Trophoblast cell (in vitro differentiated cells and primary cell): ENCODE data around the gene SPOP.

Experiments
- DNase-seq, 2 donors: peaks; one replicate each; pipeline ENCODE4 v3.0.0-alpha.2; 2016
- H2AFZ ChIP-seq: 2 replicates; pipeline ENCODE4 v1.6.1; 2013; ENCODE audit warnings: low read length, moderate library complexity, mild to moderate bottlenecking; ENCODE audit not compliant: insufficient read depth, poor library complexity
- H2AK5ac ChIP-seq: 2 replicates; pipeline ENCODE4 v1.6.1; 2013; ENCODE audit warnings: mild to moderate bottlenecking, low read length
- H2BK120ac ChIP-seq: 2 replicates; pipeline ENCODE4 v1.6.1; 2013; ENCODE audit warnings: low read length, mild to moderate bottlenecking, moderate library complexity; ENCODE audit not compliant: insufficient read depth, poor library complexity
- H2BK12ac ChIP-seq: 2 replicates; pipeline ENCODE4 v1.6.1; 2013; ENCODE audit warnings: mild to moderate bottlenecking, low read length, moderate library complexity
- H2BK5ac ChIP-seq: 2 replicates; pipeline ENCODE4 v1.6.1; 2013; ENCODE audit warnings: low read length, low read depth, moderate library complexity, mild to moderate bottlenecking; ENCODE audit not compliant: poor library complexity
- H3K14ac ChIP-seq: 2 replicates; pipeline ENCODE4 v1.6.1; 2013; ENCODE audit warnings: mild to moderate bottlenecking, low read length
- H3K18ac ChIP-seq: 2 replicates; pipeline ENCODE4 v1.6.1; 2013; ENCODE audit warnings: mild to moderate bottlenecking, low read length
- H3K23ac ChIP-seq: 2 replicates; pipeline ENCODE4 v1.6.1; 2013; ENCODE audit warnings: low read length
- H3K27ac ChIP-seq: 2 replicates; pipeline ENCODE4 v1.5.1; 2013; ENCODE audit warnings: low read depth, mild to moderate bottlenecking, inconsistent platforms, low read length, moderate library complexity
- H3K27me3 ChIP-seq: 2 replicates; pipeline ENCODE4 v1.6.1; 2013; ENCODE audit warnings: inconsistent platforms, mild to moderate bottlenecking, low read length, moderate library complexity; ENCODE audit not compliant: insufficient read depth
- H3K36me3 ChIP-seq, 2 experiments: 1 replicate in 1 of 2; 2 replicates in 1 of 2; pipeline ENCODE4 v1.6.1; 2013; ENCODE audit warnings: low read length in 2 of 2, mild to moderate bottlenecking in 2 of 2, moderate library complexity in 1 of 2; ENCODE audit not compliant: insufficient read depth in 2 of 2, control insufficient read depth in 1 of 2
- H3K4ac ChIP-seq: 2 replicates; pipeline ENCODE4 v1.6.1; 2013; ENCODE audit warnings: low read depth, mild to moderate bottlenecking, low read length, moderate library complexity
- H3K4me1 ChIP-seq, 2 experiments: 1 replicate in 1 of 2; 2 replicates in 1 of 2; pipeline ENCODE4 v1.6.1; 2013; ENCODE audit warnings: low read length in 2 of 2, mild to moderate bottlenecking in 2 of 2, moderate library complexity in 1 of 2; ENCODE audit not compliant: insufficient read depth in 2 of 2, control insufficient read depth in 1 of 2
- H3K4me2 ChIP-seq: 2 replicates; pipeline ENCODE4 v1.6.1; 2013; ENCODE audit warnings: inconsistent platforms, mild to moderate bottlenecking, low read length, moderate library complexity
- H3K4me3 ChIP-seq: 2 replicates; pipeline ENCODE4 v1.5.1; 2013; ENCODE audit warnings: mild to moderate bottlenecking, low read depth, low read length, inconsistent platforms
- H3K79me1 ChIP-seq: one replicate; pipeline ENCODE4 v1.6.1; 2013; ENCODE audit warnings: low read length
- H3K79me2 ChIP-seq: 2 replicates; pipeline ENCODE4 v1.6.1; 2013; ENCODE audit warnings: low read length, mild to moderate bottlenecking; ENCODE audit not compliant: control insufficient read depth, insufficient read depth, poor library complexity
- H3K9ac ChIP-seq: 2 replicates; pipeline ENCODE4 v1.6.1; 2013; ENCODE audit warnings: mild to moderate bottlenecking, low read length
- H3K9me3 ChIP-seq: 2 replicates; pipeline ENCODE4 v1.6.1; 2013; ENCODE audit warnings: low read depth, mild to moderate bottlenecking, control low read depth, inconsistent platforms, low read length; ENCODE audit not compliant: insufficient read depth
- H4K12ac ChIP-seq: 2 replicates; pipeline ENCODE4 v1.6.1; 2013; ENCODE audit warnings: low read depth, mild to moderate bottlenecking, low read length, moderate library complexity
- H4K8ac ChIP-seq: 2 replicates; pipeline ENCODE4 v1.6.1; 2013; ENCODE audit warnings: low read depth, mild to moderate bottlenecking, low read length, moderate library complexity
- H4K91ac ChIP-seq: one replicate; pipeline ENCODE4 v1.6.1; 2013; ENCODE audit warnings: low read depth, mild to moderate bottlenecking, low read length, moderate library complexity
- WGBS: extraction: QIAGEN DNeasy Blood & Tissue Kit; methylation state at CpG from one replicate; pipeline ENCODE4 v1.1.7; 2013; ENCODE audit warnings: missing lambda C conversion rate; ENCODE audit not compliant: insufficient read length, insufficient coverage; ENCODE audit errors: extremely low coverage; 5-methylcytosine and 5-hydroxymethylcytosine counted together

The SPOP gene

DNA sequence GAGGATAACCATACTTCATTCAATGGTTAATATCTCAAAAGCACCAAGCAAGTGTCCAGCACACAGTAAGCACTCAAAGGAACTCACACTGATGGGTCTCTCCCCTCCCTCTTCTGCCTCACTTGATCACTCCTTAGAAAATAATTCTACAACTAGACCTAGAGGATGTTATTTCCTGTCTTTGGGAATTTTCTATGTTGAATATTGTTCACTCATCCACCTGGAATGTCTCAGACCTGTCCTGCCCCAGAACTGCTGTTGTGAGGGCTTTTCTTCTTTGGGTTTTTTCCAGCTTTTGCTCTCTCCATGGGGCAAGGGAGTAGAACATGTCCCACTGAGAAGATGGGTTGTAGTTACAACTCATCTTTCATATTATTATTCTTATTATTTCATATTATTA lies 76.9 kb downstream of the SPOP start:
- H4K91ac ChIP-seq, result no peak overlapping the region
- no peak overlapping the region for H2BK120ac ChIP-seq
- H3K79me1 ChIP-seq, result no peaks in the 10 kb centered on the region
- no peak overlapping the region for H3K4ac ChIP-seq
- no peak overlapping the region for H3K18ac ChIP-seq
- no peak overlapping the region for H2BK12ac ChIP-seq
- H3K36me3 ChIP-seq, result peaks cover 8 to 10% of the 10 kb centered on the region in 2 experiments
- no peaks in the 10 kb centered on the region for H3K27me3 ChIP-seq
- H4K12ac ChIP-seq, result no peak overlapping the region
- H3K14ac ChIP-seq, result no peak overlapping the region
- no peaks in the 10 kb centered on the region for H3K79me2 ChIP-seq
- H4K8ac ChIP-seq, result no peak overlapping the region
- no peak overlapping the region for H3K23ac ChIP-seq
- no peak overlapping the region for H3K27ac ChIP-seq
- no peak overlapping the region for H2AK5ac ChIP-seq
- peaks cover 4 to 5% of the 10 kb centered on the region in 2 experiments for H3K4me1 ChIP-seq
- no peak overlapping the region for H3K4me2 ChIP-seq
- no peaks in the 10 kb centered on the region for H3K9me3 ChIP-seq
- no peak overlapping the region for H2AFZ ChIP-seq
- no peak overlapping the region for H2BK5ac ChIP-seq
- no peak overlapping the region for H3K9ac ChIP-seq
- DNase-seq, result no peak
- no peak overlapping the region for H3K4me3 ChIP-seq

DNA sequence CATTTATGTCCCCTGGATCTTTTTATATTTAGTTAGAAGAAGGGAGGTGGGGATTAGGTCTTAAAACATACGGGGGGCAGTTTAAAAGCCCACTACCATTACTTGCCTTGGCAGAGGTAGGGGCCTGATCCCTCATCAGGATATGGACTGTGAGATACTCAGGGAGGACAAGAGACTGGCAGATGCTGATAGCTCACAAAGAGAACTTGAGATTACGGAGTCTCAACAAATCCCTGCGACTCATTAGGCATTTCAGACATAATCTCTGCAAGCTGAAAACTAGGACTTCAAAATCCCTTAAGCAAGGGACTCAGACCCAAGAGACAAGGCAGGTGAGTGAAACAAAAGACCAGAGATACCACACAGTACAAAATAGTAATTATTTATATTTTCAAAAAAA lies 79.0 kb downstream of the SPOP start:
- no peak overlapping the region for H3K14ac ChIP-seq
- no peak overlapping the region for H3K27ac ChIP-seq
- no peak overlapping the region for H3K4me2 ChIP-seq
- H4K8ac ChIP-seq, result no peak overlapping the region
- H4K12ac ChIP-seq, result no peak overlapping the region
- no peak overlapping the region for H3K18ac ChIP-seq
- no peak overlapping the region for H2BK12ac ChIP-seq
- H3K4ac ChIP-seq, result no peak overlapping the region
- DNase-seq, result no peak
- H3K79me1 ChIP-seq, result no peaks in the 10 kb centered on the region
- no peak overlapping the region for H3K23ac ChIP-seq
- H3K79me2 ChIP-seq, result no peaks in the 10 kb centered on the region
- WGBS, result no CpG with 5 or more reads among the region's 3 CpGs
- peaks cover 8 to 10% of the 10 kb centered on the region in 2 experiments for H3K36me3 ChIP-seq
- no peaks in the 10 kb centered on the region for H3K9me3 ChIP-seq
- no peak overlapping the region for H2BK5ac ChIP-seq
- H4K91ac ChIP-seq, result no peak overlapping the region
- no peak overlapping the region for H2AFZ ChIP-seq
- no peak overlapping the region for H2BK120ac ChIP-seq
- no peak overlapping the region for H3K4me3 ChIP-seq
- no peak overlapping the region for H2AK5ac ChIP-seq
- H3K27me3 ChIP-seq, result no peaks in the 10 kb centered on the region
- H3K9ac ChIP-seq, result no peak overlapping the region
- H3K4me1 ChIP-seq, result peaks cover 4 to 5% of the 10 kb centered on the region in 2 experiments

DNA sequence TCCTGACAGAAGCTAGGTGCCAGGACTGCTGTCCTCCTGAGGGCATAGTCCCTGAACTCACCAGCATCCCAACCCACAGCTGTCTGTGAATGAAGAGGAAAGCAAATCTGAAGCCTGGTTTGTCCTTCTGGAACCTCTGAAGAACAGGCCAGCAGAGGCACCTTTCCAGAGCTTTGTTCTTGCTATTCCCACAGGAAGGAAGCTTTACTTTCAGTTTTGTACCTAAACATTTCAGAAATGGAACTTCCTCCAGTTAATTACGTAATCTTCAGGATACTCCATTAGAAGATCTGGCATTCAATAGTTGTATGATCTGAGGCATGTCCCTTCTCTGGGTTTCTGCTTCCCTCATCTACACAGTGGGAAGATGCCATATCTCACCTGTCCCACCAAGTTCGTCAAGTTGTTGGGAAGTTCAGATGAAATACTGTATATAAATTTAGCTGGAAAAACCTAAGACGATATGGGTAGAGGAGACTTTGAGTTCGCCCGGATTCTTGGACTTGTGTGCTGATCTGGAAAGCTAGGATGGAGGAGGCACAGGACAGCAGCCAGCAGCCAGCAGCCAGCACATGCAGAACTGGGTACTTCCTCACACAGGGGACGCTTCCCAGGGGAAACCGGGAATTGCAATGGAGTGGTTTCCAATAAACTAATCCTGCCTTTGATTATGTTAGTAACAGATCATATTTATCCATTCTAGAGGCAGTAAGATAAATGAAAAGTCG lies 79.8 kb downstream of the SPOP start:
- Histone ChIP-seq H2AK5ac (no peak overlapping the region), H3K9me3 (no peaks in the 10 kb centered on the region), H4K8ac (no peak overlapping the region), H2BK120ac (no peak overlapping the region), H3K4me1 (peaks cover 4 to 5% of the 10 kb centered on the region in 2 experiments), H3K4ac (no peak overlapping the region), H3K36me3 (peaks cover 8 to 10% of the 10 kb centered on the region in 2 experiments), H4K91ac (no peak overlapping the region), H3K79me1 (no peaks in the 10 kb centered on the region), H3K4me3 (no peak overlapping the region), H3K27ac (no peak overlapping the region), H3K14ac (no peak overlapping the region), H2AFZ (no peak overlapping the region), H3K18ac (no peak overlapping the region), H3K9ac (no peak overlapping the region), H3K79me2 (no peaks in the 10 kb centered on the region), H3K4me2 (no peak overlapping the region), H4K12ac (no peak overlapping the region), H3K23ac (no peak overlapping the region), H3K27me3 (no peaks in the 10 kb centered on the region), H2BK12ac (no peak overlapping the region), H2BK5ac (no peak overlapping the region)
- DNase-seq, result no peak
- WGBS, result no CpG with 5 or more reads among the region's 8 CpGs

DNA sequence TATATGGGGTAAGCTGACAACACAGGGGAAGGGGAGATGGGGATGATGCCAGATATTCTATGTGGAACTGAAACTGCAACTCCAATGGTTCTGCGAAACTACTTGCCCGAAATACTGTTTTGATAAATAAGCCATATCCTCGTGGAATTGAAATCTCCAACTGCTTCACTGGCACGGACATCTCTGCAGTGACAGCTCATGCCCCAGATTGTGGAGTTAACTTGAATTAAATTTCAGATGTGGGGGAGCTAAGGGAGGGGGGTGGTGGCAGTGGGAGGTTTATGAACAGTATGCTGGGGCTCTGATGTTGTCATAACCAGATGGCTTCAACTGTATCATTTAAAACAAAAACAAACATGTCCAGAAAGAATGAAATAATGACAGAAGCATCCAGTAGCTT lies 80.5 kb downstream of the SPOP start:
- Histone ChIP-seq H3K18ac (no peak overlapping the region), H3K79me1 (no peaks in the 10 kb centered on the region), H2BK120ac (no peak overlapping the region), H3K14ac (no peak overlapping the region), H3K9ac (no peak overlapping the region), H3K4me2 (no peak overlapping the region), H3K4ac (no peak overlapping the region), H4K12ac (no peak overlapping the region), H4K91ac (no peak overlapping the region), H3K23ac (no peak overlapping the region), H2BK12ac (no peak overlapping the region), H3K27me3 (no peaks in the 10 kb centered on the region), H3K4me3 (no peak overlapping the region), H3K36me3 (peaks cover 8 to 10% of the 10 kb centered on the region in 2 experiments), H3K27ac (no peak overlapping the region), H4K8ac (no peak overlapping the region), H2AK5ac (no peak overlapping the region), H3K4me1 (peaks cover 3 to 5% of the 10 kb centered on the region in 2 experiments), H2AFZ (no peak overlapping the region), H2BK5ac (no peak overlapping the region), H3K9me3 (no peaks in the 10 kb centered on the region), H3K79me2 (no peaks in the 10 kb centered on the region)
- no peak for DNase-seq
- WGBS, result no CpG with 5 or more reads among the region's 4 CpGs
